HG02763 (cell line): ENCODE data around the gene GHITM.
"Not testable (repeated sequence)": the region's sequence is repeated elsewhere in the genome, so short reads cannot be mapped to it uniquely, and the experiment has no call there.

Source experiments
- ATAC-seq: cut with Tn5 transposase; IDR thresholded peaks from one replicate; pipeline ENCODE4 v1.9.1; 2021; ENCODE audit warnings: mild to moderate bottlenecking, moderate library complexity; ENCODE audit not compliant: unreplicated experiment

Gene GHITM

DNA sequence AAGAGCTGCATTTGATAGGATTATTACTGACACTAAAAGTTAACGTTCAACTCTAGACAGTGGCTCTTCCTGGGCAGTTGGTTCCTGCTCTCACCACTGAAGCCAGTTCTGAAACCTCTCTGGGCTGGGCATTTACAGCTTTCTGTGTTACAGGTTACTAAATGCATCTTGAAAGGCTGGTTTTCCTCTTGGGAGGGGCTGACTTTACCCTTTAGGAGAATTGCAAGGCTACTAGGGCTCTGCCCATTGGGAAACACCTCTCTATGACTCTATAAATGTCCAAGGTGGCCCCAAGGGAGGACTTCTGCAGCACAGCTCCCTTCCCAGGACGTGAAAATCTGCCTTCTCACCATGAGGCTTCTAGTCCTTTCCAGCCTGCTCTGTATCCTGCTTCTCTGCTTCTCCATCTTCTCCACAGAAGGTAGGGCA lies 34.2 kb downstream of the GHITM start, which contains the start of gene GPR15LG:
Gene GPR15LG, plus strand, starts transcription at position 301 of the 429 bp plus-strand sequence. Its CDS starts 51 bp downstream, at position 352.
- ATAC-seq: peak; percentile 35

DNA sequence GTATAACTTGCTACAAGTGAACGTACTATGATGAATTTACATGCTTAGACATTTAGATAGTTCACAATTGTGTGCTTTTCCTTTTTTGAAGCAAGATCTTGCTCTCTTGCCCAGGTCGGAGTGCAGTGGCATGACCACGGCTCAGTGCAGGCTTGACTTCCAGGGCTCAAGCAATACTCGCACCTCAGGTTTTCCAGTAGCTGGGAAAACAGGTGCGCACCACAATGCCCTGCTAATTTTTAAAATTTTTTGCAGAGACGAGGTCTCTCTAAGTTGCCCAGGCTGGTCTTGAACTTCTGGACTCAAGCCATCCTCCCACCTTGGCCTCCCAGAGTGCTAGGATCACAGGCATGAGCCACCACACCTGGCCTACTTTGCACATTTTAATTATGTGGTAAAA lies 36.1 kb downstream of the GHITM start:
- no peak for ATAC-seq

DNA sequence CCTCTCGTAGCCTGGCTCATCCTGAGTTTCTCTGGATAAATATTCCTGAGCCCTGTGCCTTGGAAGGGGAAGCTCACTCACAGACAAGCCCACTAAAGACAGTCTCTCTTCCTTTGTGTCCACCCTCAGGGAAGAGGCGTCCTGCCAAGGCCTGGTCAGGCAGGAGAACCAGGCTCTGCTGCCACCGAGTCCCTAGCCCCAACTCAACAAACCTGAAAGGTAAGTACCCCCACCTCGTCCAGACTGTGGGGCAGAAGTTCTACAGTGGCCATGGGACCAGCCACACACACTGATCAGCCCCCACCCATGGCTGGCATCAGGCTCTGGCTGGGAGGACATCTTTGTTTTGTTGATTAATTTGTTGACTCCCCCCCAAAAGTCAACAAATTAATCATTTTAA lies 37.0 kb downstream of the GHITM start:
- ATAC-seq: no peak

DNA sequence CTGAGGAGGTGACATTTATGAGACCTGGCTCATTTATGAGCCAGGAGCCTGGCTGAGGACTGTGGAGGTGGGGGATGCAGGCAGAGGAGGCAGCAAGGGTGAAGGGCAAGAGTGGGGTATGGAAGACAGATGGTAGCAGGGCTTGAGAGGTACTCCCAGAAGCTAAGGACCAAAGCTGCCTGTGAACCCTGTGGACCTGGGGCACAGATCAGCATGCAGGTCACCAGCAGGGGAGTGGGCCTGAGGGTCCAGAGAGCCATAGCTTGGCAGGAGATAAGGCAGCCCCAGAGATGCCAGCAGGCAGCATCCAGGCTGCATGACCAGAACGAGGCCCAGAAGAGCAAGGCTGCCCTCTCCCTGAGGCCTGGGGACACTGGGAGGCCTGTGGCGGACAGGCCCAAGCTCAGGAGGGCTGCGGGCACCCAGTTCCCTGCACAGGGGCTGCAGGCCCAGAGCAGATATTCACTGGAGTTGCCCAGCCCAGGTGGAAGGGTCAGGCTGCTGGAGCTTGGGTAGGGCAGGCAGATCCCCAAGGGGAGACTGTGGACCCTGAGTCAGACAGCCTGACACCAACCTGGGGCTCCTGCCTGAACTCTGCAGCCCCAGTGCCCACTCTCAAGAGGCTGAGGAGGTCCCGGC lies 37.6 kb downstream of the GHITM start:
- ATAC-seq: no peak

DNA sequence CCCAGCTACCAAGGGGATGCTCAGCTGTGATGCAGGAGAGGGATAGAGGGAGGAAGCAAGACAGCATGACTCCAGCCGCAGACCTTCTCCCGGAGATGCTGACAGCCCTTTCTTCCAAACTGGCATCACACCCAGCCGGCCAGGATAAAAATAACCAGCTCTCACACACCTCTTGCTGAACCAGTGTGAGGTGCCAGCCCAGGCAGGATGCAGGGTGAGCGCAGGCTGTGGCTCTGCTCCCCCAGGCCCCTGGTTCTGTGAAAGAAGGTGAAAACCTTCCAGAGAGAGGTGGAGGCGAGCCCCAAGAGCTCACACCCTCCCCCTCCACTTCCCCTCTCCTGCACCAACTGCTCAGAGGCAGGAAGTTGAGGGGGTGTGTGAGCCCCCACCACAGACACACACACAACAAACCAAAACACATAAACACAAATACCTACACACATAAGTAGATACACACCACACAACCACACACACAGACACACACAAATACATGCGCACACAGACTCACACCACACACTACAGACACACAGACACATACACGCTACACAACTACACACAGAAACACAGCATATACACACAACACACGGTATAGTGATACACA lies 38.3 kb downstream of the GHITM start:
- ATAC-seq: peak; percentile 34

DNA sequence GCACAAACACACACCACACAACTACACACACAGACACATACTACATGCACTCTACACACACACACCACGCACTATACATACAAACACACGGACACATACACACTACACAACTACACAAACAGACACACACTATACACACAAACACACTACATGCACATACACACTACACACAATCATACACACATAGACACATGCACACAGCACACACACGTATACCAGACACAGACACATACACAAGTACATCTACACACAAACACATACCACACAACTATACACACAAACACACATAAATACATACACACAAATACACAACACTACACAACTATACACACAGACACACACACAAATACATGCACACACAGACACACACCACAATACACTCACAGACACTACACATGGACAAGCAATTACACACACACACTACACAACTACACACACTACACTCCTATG lies 38.9 kb downstream of the GHITM start:
- no peak for ATAC-seq

DNA sequence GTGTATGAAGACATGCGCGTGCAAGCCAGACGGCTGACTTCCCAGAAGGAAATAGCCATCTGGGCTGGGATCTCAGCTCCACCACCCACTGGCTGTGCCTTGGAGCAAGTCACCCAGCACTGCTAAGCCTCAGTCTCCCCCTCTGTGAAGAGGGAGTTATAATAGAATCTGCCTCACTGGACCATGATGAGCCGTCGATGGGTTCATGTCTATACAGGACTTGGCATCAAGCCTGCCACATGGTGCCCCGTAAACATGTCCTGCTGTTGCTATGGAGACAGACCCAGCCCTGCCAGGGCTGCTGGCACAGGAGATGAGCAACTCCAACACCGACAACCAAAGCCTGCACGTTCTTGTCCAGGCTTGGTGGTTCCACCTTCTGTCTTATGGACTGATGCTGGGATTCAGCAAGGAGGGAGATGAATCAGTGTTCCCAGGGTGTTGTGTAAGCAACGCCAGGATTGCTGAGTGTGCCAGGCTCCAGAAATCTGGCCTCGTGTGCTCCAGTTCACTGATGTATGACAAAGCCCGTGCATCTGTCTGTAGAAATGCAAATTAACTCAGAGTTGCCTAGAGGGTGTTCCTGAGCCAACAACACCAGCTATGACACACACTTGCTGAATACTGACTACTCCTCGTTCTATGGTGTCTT lies 39.9 kb downstream of the GHITM start:
- ATAC-seq: peak; percentile 90

DNA sequence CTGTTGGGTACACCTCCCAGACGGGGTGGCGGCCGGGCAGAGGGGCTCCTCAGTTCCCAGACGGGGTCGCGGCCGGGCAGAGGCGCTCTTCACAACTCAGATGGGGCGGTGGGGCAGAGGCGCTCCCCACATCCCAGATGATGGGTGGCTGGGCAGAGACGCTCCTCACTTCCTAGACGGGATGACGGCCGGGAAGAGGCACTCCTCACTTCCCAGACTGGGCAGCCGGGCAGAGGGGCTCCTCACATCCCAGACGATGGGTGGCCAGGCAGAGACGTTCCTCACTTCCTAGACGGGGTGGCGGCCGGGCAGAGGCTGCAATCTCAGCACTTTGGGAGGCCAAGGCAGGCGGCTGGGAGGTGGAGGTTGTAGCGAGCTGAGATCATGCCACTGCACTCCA lies 41.1 kb downstream of the GHITM start:
- not testable (repeated sequence) for ATAC-seq

DNA sequence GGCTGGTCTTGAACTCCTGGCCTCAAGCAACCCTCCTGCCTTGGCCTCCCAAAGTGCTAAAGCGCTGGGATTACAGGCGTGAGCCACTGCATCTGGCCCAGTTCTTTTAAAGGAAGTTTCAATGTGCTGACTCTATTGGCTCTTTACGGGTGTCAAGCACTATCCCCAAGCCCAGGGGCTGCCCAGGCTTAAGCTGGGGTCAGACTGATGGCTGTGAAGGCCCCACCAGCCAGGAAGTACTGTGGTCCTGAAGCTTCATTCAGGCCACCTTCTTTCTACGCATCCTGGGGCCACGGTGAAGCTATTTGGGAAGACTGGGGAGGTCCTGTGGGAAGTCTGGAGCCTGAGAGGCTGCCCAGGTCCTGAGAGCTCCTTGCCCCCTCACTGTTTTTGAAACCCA lies 42.3 kb downstream of the GHITM start:
- ATAC-seq: no peak

DNA sequence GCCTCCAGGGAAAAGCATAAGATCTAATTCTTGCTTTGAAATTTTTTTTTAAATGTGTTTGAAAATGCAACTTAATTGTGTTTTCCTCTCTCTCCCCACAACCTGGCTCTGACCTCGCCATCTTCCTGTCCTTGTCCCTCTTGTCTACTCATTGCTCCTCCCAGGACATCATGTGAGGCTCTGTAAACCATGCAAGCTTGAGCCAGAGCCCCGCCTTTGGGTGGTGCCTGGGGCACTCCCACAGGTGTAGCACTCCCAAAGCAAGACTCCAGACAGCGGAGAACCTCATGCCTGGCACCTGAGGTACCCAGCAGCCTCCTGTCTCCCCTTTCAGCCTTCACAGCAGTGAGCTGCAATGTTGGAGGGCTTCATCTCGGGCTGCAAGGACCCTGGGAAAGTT lies 45.2 kb downstream of the GHITM start:
- no peak for ATAC-seq

DNA sequence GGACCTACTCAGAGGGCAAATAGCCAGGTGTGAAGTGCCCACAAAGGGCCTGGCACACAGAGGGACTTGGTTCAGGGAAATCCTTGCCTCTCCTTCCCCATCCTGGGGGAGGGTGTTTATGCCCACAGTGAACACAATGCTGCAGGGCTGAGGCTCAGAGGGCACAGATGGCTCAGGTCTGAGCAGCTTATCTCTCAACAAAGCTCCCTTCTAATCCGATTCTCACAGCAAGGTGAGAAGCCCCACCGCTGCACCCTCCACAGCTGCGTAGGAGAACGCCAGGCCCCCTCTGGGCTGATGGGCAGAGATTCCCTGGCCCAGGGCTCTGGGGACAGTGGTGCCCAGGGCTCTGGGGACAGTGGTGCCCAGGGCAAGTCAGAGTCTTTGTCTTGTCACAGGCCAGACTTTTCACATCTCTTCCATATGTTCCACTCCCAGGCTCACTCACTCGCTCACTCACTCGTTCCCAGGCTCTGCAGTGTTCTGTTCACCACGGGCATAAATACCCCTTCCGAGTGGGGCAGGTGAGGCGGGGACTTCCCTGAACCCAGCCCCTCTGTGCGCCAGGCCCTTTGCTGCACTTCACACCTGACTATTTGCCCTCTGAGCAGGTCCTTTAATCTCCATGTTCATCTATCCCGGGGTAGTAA lies 46.3 kb downstream of the GHITM start:
- ATAC-seq: no peak

DNA sequence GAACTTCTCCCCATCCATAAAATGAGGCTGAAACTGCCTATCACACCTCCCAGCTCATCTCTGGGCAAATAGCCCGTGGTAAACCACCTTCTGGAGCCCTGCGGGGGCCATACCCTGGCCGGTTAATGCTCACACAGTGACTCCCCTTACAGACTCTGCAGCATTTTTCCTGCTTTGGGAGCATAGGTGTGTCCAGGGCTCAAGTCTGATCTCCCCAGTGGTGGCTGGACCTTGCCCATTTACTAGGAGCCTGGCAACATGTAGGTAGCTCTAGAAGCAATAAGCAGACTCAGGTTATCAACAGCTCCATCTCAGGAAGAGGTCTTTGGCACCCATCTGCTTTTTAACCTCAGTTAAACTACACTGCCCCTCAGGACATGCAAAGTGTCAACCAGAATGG lies 49.5 kb downstream of the GHITM start:
- no peak for ATAC-seq

DNA sequence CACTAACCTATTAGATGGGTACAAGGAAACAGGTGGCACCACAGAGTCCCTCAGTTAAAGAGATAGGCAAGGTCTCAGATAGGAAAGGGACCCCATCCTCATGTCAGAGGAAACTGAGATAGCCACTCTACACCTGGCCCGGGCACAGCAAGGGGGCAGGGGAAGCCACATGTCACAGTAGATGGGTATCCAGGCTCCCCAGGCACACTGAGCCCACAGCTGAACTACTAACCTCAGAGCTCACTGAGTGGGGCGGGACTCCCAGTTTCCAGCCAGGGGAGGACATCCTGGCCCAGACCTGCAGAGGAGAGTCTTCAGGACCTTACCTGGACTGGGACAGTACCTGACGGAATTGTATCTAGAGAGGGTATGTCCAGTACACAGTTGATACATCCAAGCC lies 51.3 kb downstream of the GHITM start:
- ATAC-seq: no peak

DNA sequence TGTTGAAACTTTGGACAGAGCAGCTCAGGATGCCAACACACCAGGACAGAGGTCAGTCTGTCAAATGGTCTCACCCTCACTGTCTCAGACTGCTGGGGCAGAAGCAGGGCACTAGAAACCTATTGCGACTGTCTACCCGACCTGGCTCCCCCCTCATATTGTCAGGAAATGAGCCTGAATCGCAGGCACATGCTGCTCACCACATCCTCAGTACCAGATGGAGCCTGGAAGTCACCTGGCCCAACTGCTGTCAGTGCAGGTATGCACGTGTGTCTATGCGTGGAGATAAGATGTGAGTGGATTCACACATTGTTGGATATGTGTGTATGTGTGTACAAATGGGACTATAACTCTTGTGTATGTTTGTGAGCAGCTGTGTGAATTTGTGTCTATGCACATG lies 51.8 kb downstream of the GHITM start:
- no peak for ATAC-seq

DNA sequence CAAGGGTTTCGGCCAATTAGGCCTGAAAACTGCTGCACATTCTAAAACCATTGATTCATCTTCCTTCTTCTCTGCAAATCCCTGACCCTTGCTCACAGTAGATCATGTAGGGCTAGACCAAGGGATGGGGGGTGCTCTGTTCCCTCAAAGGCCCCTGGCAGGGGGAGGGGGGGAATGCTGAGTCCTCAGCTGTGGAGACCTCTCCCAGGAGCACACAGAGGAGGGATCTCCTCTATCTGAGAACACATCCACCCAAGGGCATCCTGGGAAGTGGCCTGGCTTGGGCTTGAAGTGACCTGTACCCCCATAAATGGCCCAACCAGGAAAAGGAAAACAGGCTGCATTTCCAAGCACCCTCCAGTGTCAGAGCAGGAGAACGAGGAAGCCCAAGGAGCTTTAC lies 54.0 kb downstream of the GHITM start:
- no peak for ATAC-seq

DNA sequence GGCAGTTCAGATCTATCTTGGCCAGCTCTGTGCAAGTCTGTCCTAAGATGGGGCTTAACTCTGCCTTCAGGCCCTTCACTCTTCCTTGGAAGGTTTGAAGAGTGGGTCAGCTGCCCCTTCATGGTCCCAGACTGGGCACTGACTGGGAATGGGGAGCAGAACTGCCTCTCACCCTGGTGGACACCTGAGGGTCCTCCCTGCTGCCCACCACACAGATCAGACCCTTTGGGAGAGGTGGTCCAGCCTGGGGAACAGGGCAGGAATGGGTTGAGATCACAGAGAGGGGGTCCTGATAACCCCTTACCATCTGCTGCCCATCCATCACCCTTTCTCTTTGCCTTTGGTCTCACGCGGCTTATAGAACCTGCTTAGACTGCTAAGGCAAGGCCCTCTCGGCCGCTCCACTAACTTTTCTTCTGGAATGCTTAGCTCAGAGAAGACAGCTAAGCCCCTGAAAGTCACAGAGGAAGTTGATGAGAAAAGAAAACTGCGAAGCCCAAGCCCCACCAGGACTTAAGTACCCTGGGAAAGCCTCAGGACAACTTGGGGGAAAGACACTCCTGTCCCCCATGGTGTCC lies 54.6 kb downstream of the GHITM start:
- ATAC-seq: no peak

DNA sequence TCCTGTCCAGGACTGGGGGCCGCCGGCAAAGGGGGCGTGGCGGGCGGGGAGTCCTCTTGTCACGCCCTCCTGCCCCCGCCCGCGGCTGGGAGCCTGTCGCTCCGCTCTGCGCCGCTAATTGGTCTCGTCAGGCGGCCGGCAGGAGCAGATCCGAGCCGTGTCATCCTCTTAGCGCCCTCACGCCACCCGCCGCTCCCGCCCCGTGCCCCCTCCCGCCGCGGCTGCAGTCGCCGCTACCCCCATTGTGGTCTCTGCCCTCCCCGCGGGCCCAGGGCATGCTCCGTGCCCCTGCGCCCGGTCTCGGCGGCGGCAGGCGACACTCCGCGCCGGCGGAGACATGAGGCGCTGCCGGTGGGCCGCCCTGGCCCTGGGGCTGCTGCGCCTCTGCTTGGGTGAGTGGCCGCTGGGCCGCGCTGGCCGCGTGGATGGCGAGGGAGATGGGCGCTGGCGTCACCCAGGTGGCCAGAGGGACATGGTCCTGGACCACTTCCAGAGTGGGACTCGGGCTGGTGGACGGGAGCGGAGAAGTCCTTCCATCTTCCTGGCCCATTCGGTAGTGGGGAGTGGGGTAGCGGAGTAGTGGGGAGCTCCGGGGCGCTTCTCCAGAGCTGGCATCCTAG lies 55.2 kb downstream of the GHITM start, which contains the start of gene CDHR1:
Gene CDHR1, plus strand, starts transcription at position 114 of the 620 bp plus-strand sequence. Its CDS starts 224 bp downstream, at position 338.
- ATAC-seq: peak; percentile 73

DNA sequence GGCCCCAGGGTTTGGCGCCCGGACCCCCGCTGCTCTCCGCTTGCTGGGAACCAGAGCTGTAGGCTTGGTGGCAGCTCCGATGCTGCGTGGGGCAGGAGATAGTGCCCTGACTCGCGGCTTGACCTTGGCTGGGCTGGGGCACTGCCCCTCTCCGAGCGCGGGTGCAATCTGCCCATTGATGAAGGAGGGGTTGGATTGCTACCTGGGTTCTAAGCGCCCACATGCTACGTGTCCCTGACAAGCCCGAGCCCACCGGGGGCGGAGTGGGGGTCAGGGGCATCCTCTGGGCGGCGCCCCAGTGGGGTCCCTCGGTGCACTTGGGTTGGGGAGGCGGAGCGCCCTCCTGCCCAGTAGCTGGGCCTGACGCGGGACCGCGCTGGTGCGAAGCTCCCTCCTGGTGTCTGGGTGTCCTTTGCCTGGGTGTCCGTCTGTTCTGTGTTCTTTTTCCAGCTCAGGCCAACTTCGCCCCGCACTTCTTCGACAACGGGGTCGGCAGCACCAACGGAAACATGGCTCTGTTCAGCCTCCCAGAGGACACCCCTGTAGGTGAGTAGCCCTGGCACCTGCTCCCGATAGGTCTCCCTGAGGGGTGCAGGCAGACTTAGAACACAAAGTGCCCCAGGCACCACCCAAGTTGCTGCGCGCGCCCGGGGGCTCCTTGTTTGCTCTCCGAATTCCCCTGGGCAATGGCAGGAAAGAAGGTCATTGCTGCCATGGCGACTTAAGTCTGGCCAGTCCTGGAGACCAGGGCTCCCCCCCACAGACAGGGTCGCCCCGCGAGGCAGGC lies 55.9 kb downstream of the GHITM start:
- no peak for ATAC-seq

DNA sequence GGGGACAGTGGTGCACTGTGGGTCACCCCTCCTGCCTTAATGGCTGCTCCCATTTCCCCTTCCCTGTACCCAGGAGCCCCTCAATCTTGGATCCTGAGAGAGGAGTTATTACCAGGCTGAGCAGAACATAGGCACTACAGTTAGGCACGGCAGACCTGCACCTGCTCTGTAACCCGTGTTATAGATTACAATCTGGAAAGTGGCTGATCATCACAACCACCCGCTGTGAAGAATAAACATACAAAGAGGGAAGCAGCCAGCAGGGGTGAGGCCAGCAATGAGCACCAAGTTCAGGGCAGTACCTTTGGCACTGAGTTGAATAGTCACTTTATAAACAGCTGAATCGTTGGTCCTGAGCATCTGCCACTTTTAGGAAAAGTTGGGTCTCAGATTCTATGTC lies 56.8 kb downstream of the GHITM start:
- ATAC-seq: no peak

DNA sequence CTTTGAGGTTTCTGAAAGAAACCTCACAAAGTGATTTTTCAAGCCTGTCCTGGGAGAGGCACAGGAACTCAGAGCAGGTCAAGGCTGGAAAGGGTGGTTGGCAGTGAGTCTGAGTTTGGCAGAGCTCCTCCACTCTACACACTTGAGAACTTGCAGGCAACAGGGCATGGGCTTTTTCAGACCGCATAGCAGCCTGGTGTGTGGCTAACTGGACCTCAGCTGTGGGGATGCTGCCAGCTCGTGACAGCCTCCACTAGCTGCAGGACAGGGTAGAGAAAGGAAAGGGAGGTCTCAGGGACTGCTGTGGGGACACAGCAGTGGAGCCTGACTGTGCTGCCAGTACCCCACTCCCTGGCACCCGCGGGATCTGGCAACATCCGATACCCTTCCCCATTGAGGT lies 57.6 kb downstream of the GHITM start:
- no peak for ATAC-seq
